Measurements from ENCODE around the gene NR3C2.
A peak's percentile ranks its signal among the peaks of the same experiment; 100 is the strongest.

DNA sequence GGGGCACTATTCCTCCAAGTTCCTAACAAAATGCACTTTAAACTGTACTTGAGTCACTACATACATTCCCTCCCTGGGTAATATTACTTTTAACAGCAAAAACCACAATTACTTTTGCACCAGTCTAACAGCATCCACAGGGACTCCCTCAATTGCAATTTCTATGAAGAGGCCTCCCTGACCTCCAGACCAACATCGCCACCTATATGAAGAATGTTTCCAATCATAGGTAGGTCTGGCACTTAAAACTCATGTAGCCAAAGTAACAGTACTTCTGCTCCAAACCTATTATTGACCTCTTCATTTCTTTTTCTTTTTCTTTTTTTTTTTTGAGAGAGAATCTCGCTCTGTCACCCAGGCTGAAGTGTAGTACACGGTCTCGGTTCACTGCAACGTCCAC lies 15.6 kb downstream of the NR3C2 start:
- TF ChIP-seq, protein P1, sequence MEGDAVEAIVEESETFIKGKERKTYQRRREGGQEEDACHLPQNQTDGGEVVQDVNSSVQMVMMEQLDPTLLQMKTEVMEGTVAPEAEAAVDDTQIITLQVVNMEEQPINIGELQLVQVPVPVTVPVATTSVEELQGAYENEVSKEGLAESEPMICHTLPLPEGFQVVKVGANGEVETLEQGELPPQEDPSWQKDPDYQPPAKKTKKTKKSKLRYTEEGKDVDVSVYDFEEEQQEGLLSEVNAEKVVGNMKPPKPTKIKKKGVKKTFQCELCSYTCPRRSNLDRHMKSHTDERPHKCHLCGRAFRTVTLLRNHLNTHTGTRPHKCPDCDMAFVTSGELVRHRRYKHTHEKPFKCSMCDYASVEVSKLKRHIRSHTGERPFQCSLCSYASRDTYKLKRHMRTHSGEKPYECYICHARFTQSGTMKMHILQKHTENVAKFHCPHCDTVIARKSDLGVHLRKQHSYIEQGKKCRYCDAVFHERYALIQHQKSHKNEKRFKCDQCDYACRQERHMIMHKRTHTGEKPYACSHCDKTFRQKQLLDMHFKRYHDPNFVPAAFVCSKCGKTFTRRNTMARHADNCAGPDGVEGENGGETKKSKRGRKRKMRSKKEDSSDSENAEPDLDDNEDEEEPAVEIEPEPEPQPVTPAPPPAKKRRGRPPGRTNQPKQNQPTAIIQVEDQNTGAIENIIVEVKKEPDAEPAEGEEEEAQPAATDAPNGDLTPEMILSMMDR (IDR thresholded peaks at IDR 0.05), result peak; percentile 12; the same call in 1 of the 2 replicates
- no peak for TF ChIP-seq ZFX (IDR thresholded peaks at IDR 0.05; ENCODE audit: borderline replicate concordance)
